Aorta (tissue), 5 donors: ENCODE data around the gene ZNF813. TPM values are rescaled to one million over a fixed set of nuclear protein-coding genes. Genes with fewer than 3 reads are reported as not detected.

Experiments
- ATAC-seq: fragments of 200-7000 bp; cut with Tn5 transposase; one replicate; pipeline ENCODE4 v1.9.1; 2022; ENCODE audit warnings: moderate library complexity; ENCODE audit not compliant: low FRiP score
- DNase-seq, 2 donors: peaks; one replicate each; pipeline ENCODE4 v3.0.0-alpha.2; 2020
- H3K27ac ChIP-seq, 2 donors: one replicate each; pipeline ENCODE4 v1.5.1; 2013; ENCODE audit warnings: low read length in 2 of 2, mild to moderate bottlenecking in 2 of 2, moderate library complexity in 2 of 2, control low read depth in 1 of 2, inconsistent platforms in 1 of 2, low read depth in 1 of 2
- H3K27me3 ChIP-seq, 2 donors: one replicate each; pipeline ENCODE4 v1.6.1; 2013; ENCODE audit warnings: control low read depth in 1 of 2, low read length in 1 of 2, mild to moderate bottlenecking in 1 of 2, moderate library complexity in 1 of 2; ENCODE audit not compliant: insufficient read depth in 2 of 2, control insufficient read depth in 1 of 2
- H3K36me3 ChIP-seq, 2 donors: one replicate each; pipeline ENCODE4 v1.6.1; 2013; ENCODE audit warnings: control low read depth in 1 of 2, low read length in 1 of 2, mild to moderate bottlenecking in 1 of 2; ENCODE audit not compliant: insufficient read depth in 2 of 2, control insufficient read depth in 1 of 2
- H3K4me1 ChIP-seq, 2 donors: one replicate each; pipeline ENCODE4 v1.6.1; 2013; ENCODE audit warnings: low read length in 2 of 2, control low read depth in 1 of 2, mild to moderate bottlenecking in 1 of 2, moderate library complexity in 1 of 2; ENCODE audit not compliant: insufficient read depth in 2 of 2, control insufficient read depth in 1 of 2
- H3K4me3 ChIP-seq, 2 donors: one replicate each; pipeline ENCODE4 v1.5.1; 2013; ENCODE audit warnings: low read length in 2 of 2, control low read depth in 1 of 2, mild to moderate bottlenecking in 1 of 2
- H3K9me3 ChIP-seq: one replicate; pipeline ENCODE4 v1.6.1; 2013; ENCODE audit warnings: mild to moderate bottlenecking, low read length; ENCODE audit not compliant: control insufficient read depth
- WGBS, 2 donors: extraction: QIAGEN DNeasy Blood & Tissue Kit; methylation state at CpG; one replicate each; pipeline ENCODE4 v1.1.7; 2013; 5-methylcytosine and 5-hydroxymethylcytosine counted together
- intact Hi-C, 2 donors: fragments of 100-400 bp; cut with DNase I; formaldehyde crosslinking; loops; one replicate each; pipeline versions ENCODE4 v1.14.2 to v1.15.0; 2022
- polyA plus RNA-seq, 2 donors: library from polyadenylated mRNA; stranded (reverse); fragments of 200-250 nt; gene quantifications; one replicate each; pipeline ENCODE4 v1.2.3, GENCODE V29; 2013
- total RNA-seq, 2 donors: library from RNA; stranded (reverse); fragmentation: NEBNext Ultra II Directional; extraction: Animal tissue kit (Norgen Biotek cat#: 25700); gene quantifications; one replicate each; pipeline ENCODE4 v1.2.1, GENCODE V29; 2021
- donor health status: healthy with polysubstance abuse.
- donor health status: Bipolar disorder and iron deficiency.
- donor health status: DM: no; HTN: no; CAD: no.
- donor health status: DM: no; HTN: no; CAD: no.
- donor health status: DM: yes; HTN: yes; CAD: no.

ZNF813 gene
- total and polyA plus RNA-seq, 4 donors = 0.69 to 4.0 (median 2.6) TPM

GRCh38 chr19:53519446-53519845, 51.9 kb downstream of the ZNF813 start:
- Histone ChIP-seq H3K27me3 (no peaks in the 10 kb centered on the region), H3K4me3 (no peak overlapping the region), H3K4me1 (no peaks in the 10 kb centered on the region), H3K36me3 (no peaks in the 10 kb centered on the region), H3K9me3 (no peaks in the 10 kb centered on the region), H3K27ac (no peak overlapping the region)
- intact Hi-C loops = loop anchor here (10.0 kb wide), 3 partner anchors 85 to 325 kb away; partner anchors contain the start of genes ZNF665 (in 1 of the 2) and ZNF761 (in 1 of the 2)
- WGBS, 2 donors = 92 to 95% methylated on average over 7 of the region's 7 CpGs
- ATAC-seq = no peak
- no peak for DNase-seq

DNA sequence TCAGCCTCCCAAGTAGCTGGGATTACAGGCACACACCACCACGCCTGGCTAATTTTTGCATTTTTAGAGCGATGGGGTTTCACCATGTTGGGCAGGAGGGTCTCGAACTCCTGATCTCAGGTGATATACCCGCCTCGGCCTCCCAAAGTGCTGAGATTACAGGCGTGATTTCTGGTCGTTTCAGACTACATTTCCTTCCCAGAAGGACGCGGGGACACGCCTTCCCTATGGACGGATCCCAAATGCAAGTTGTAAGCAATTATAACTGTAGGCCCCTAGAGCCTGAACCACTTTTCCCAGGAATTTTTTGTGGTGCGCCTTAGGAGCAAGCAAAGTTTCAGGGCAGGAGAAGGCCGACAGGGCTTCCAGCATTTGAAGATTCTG, 52.6 kb downstream of the ZNF813 start:
- Histone ChIP-seq H3K4me3 (peak overlapping the region in 1 of 2 donors; percentile 5), H3K9me3 (no peaks in the 10 kb centered on the region), H3K27ac (peak overlapping the region in 1 of 2 donors; percentile 43), H3K36me3 (no peaks in the 10 kb centered on the region), H3K4me1 (no peaks in the 10 kb centered on the region), H3K27me3 (no peaks in the 10 kb centered on the region)
- WGBS, 2 donors = 61 to 63% methylated on average over 13 of the region's 13 CpGs
- ATAC-seq (no peak), DNase-seq (no peak)
- intact Hi-C loops = no loop called here

DNA sequence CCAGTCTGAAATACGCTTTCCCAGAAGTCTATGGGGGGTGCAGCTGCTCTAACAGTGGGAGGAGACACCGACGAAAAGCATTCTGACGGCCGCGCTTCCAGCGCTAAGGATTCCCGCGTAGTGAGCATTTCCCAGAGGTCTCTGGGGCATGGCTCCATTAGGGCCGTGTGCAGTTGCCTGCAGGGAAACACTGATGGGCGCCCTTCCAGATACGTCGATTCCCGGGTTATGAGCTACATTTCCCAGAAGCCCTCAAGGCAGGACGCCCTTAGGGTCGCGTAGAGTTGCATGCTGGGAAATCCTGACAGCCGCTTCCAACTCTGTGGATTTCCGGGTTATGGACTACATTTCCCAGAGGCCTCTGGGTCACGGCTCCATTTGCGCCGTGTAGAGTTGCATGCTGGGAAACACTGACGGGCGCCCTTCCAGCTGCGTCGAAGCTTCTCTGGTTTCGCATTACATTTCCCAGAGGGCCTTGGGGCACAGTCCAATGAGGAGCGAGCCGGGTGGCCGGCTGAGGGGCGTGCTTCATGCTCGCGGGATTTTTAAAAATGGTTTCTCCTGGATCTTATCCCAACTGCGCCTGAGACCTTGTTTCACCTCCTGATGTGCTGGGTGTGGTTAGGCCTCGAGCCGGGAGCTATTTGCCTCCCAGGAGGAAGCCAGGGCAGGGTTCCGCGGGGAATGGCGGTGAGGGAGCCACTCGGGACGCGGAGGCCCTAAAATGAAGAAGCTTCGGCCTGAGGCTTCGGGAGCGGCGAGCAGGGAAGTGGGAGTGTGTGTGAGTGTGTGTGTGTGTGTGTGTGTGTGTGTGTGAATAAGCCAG, 53.2 kb downstream of the ZNF813 start:
- Histone ChIP-seq H3K4me3 (peak overlapping the region in 1 of 2 donors; percentile 31), H3K27me3 (no peaks in the 10 kb centered on the region), H3K36me3 (no peaks in the 10 kb centered on the region), H3K4me1 (no peaks in the 10 kb centered on the region), H3K27ac (peak overlapping the region in 1 of 2 donors; percentile 43), H3K9me3 (no peaks in the 10 kb centered on the region)
- intact Hi-C loops = no loop called here
- ATAC-seq (peak; percentile 99), DNase-seq (peak; percentile 98)
- WGBS, 2 donors = 1% methylated on average over 46 of the region's 46 CpGs

- Histone ChIP-seq H3K36me3 (no peaks in the 10 kb centered on the region), H3K4me3 (peak overlapping the region in 1 of 2 donors; percentile 31), H3K27me3 (no peaks in the 10 kb centered on the region), H3K9me3 (no peaks in the 10 kb centered on the region), H3K4me1 (no peaks in the 10 kb centered on the region), H3K27ac (no peak overlapping the region)
- intact Hi-C loops = no loop called here
- ATAC-seq (peak; percentile 3), DNase-seq (peak; percentile 57 to 81)
- 19 to 21% methylated on average over 31 to 33 of the region's 33 CpGs for WGBS, 2 donors
Measured at GRCh38 chr19:53521373-53522202, 54.1 kb downstream of the ZNF813 start.

GRCh38 chr19:53525922-53526321, 58.4 kb downstream of the ZNF813 start:
- 96 to 99% methylated on average over 2 of the region's 2 CpGs for WGBS, 2 donors
- no peak overlapping the region for H3K27ac ChIP-seq
- no peaks in the 10 kb centered on the region for H3K4me1 ChIP-seq
- no peaks in the 10 kb centered on the region for H3K9me3 ChIP-seq
- no peaks in the 10 kb centered on the region for H3K36me3 ChIP-seq
- no peak overlapping the region for H3K4me3 ChIP-seq
- no peaks in the 10 kb centered on the region for H3K27me3 ChIP-seq
- DNase-seq = no peak
- intact Hi-C loops = no loop called here
- ATAC-seq = no peak

DNA sequence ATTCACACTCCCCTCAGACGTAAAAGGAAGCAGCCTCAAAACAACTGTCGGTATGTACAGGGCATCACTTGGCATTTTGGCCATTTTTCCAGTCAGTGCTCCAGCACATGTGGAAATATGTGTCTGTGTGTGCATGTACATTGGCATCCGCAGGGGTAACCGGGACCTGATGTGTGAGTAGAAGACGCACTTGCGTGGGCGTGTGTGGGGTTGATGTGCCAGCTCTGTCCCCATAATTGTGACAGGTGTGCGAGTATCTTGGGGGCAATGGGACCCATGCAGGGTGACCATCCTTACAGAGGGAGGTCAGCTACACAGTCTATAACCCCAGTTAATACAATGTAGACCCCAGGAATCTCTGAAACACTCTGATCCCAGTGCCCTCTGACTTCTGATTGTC, 63.1 kb downstream of the ZNF813 start:
- H3K27me3 ChIP-seq = no peaks in the 10 kb centered on the region
- intact Hi-C loops = no loop called here
- ATAC-seq (no peak), DNase-seq (no peak)
- no peak overlapping the region for H3K27ac ChIP-seq
- H3K4me3 ChIP-seq = no peak overlapping the region
- 95 to 96% methylated on average over 8 of the region's 8 CpGs for WGBS, 2 donors
- no peaks in the 10 kb centered on the region for H3K36me3 ChIP-seq
- no peaks in the 10 kb centered on the region for H3K9me3 ChIP-seq
- no peaks in the 10 kb centered on the region for H3K4me1 ChIP-seq

DNA sequence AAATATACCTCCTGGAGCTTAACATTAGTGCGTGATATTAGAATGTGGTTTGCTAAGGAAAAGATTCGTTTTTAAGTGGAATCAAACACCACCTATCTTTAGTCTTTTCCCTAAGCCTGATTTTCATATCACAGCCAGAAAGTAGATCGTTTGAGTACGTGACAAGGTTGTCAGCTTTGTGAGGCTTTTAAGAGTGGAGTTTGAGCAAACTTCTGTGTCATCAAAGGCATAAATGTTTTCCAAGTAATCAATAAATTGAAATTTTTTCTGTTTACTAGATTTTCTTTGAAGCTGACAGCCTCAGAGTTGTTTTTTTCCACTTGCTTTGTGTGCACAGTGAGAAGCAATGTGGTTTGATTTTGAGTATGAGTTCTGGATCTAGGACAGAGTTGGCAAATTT, 63.9 kb downstream of the ZNF813 start:
- Histone ChIP-seq H3K9me3 (no peaks in the 10 kb centered on the region), H3K27me3 (no peaks in the 10 kb centered on the region), H3K27ac (no peak overlapping the region), H3K36me3 (no peaks in the 10 kb centered on the region), H3K4me3 (no peak overlapping the region), H3K4me1 (no peaks in the 10 kb centered on the region)
- no peak for DNase-seq
- 86 to 88% methylated on average over 4 of the region's 4 CpGs for WGBS, 2 donors
- no peak for ATAC-seq
- intact Hi-C loops = no loop called here

- no peaks in the 10 kb centered on the region for H3K9me3 ChIP-seq
- no peaks in the 10 kb centered on the region for H3K36me3 ChIP-seq
- ATAC-seq (no peak), DNase-seq (no peak)
- 76 to 94% methylated on average over 1 of the region's 1 CpG for WGBS, 2 donors
- H3K4me1 ChIP-seq = no peaks in the 10 kb centered on the region
- H3K27ac ChIP-seq = no peak overlapping the region
- H3K27me3 ChIP-seq = no peaks in the 10 kb centered on the region
- intact Hi-C loops = no loop called here
- H3K4me3 ChIP-seq = no peak overlapping the region
Measured at GRCh38 chr19:53532362-53532761, 64.8 kb downstream of the ZNF813 start.

DNA sequence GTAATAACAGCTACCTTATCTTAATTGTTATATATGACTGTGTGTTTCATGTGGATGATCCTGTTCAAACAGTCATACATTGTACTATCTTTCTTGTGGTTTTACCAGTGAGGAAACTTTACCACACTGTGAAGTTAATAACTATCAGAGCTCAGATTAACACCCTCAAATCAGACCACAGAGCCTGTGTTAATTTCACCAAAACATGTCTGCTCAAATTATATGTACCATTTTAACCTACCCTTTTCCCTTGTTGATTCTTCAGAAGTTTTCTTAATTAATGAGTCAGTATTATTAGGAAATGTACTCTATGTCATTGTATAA, 68.7 kb downstream of the ZNF813 start:
- ATAC-seq (no peak), DNase-seq (no peak)
- H3K4me3 ChIP-seq = no peak overlapping the region
- no peaks in the 10 kb centered on the region for H3K36me3 ChIP-seq
- intact Hi-C loops = no loop called here
- no peaks in the 10 kb centered on the region for H3K9me3 ChIP-seq
- no peaks in the 10 kb centered on the region for H3K27me3 ChIP-seq
- no peak overlapping the region for H3K27ac ChIP-seq
- H3K4me1 ChIP-seq = no peaks in the 10 kb centered on the region
